Activated gamma-delta T cell (primary cell): ENCODE measurements around the gene ZNF462.
"Not testable (repeated sequence)": the region's sequence is repeated elsewhere in the genome, so short reads cannot be mapped to it uniquely, and the experiment has no call there.

Experiments used
- DNase-seq: peaks from one replicate; lab custom pipeline; 2025; lab: John Stamatoyannopoulos, UW

ZNF462 gene

DNA sequence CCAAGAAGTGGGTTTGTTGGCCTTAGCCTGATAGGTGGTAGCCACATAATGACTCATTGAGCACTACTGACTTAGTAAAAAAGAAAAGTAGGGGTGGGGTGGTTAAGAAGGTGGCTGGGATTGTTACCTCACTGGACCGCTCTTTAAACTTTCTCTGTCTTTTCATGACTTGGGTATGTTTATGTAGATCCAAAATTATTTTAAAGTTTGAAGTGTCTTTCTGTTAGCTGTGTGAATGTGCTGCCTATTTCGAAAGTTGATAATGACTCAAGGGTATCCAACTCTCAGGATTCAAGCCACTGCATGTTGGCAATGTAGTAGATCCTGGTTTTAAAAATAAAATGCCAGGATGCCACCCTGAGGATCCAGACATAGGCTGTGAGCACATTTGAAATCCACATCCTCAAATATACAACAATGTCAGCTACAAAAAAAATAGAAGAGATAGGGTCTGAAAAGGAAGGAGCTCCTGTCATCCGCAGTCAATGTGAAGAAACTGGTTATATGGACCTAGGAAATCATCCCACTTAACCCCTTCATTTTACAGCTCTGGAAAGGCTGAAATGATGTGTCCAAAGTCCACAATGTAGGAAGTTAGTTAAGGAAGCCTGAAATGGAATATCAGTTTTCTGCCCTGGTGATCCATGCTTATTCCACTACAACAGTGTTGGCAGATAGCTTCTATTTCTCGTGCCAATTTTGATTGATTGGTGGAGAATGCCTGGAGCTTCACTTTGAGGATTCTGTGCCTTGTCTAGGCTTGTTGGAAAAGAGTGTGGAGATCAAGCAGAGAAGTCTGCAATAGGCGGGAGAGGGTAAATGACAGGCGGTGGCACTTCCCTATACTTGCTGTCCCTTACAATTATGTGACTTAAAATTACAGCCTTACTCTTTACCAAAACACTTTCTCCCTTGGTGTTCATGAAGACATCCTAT, 23.4 kb downstream of the ZNF462 start:
- DNase-seq, result no peak

DNA sequence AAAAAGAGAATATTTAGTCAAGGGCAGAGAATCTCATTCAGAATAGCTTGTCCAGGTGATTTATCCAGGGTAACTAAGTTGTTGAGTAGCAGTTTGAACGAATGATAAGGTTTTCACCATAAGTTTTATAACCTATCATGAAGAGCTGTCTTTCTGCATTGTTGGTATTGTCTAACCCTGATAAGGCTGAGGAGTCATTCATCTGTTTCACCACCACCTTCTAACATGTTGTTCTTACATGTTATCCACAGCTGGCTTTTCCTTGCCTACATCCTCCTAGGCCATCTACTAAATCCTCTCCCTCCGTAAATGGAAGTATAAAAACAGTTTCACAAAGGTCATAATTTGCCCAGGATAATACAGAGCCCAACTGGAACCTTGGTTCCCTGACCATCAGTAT, 24.1 kb downstream of the ZNF462 start:
- DNase-seq, result no peak

DNA sequence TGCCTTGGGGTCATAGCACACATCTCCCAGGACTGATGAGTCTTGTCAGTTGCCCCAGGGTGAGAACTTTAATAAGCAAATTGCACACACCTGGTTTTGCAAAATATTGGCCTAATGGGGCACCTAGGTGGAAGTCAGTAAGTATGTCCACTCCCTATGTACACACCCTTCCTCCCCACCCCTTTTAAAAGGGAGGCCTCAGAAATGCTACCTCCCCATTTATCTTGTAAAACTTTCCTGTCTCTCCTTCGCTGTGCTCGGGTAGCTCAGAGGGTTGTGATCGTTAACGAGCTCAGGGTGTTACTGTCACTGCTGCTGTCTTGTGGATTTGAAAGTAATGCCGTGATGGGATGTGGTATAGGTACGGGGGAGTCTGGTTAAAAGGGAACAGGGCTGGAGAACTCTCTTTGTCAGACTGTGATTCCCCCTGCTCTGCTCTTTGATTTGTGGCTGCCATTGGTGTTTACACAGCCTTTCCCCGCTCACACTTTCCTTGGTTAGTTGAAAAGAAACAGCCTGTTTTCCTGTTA, 26.2 kb downstream of the ZNF462 start:
- no peak for DNase-seq

DNA sequence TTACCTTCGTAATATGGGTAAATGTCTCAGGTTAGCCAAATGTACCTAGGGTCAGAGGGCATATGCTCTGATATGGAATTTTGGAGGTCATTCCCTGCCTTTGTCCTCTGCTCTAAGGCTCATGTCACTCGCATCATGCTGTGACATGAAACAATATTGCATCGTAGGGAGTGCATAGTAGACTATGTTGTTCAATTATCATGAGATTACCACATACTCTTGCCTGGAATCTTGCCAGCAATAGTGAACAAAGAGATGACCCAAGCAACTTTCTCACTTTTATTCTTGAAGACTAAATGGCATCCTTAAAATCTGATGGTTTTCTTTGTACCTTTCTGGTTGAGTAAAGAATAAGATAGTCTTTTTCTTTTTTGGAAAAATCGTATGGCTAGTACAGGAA, 27.6 kb downstream of the ZNF462 start:
- no peak for DNase-seq

DNA sequence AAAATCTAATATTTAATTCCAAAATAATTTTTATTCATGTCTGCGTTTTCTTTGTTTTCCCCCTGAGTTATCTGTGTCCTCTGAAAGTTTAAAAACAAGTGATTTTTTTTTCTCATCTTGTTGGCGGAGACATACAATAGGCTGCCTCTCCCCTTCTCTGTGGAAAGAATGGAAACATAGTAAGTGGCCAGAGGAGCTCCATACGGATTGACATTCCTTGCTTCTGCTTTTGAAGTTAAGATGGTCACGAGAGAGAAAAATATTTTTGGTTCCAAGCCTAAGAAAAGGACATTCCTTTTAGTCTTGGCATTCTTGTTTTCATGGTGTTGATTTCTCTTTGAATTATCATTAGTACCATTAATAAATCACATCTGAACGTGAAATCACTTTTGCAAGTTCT, 28.3 kb downstream of the ZNF462 start:
- no peak for DNase-seq

- no peak for DNase-seq
Observed at GRCh38 chr9:106892632-106893031, 29.7 kb downstream of the ZNF462 start.

DNA sequence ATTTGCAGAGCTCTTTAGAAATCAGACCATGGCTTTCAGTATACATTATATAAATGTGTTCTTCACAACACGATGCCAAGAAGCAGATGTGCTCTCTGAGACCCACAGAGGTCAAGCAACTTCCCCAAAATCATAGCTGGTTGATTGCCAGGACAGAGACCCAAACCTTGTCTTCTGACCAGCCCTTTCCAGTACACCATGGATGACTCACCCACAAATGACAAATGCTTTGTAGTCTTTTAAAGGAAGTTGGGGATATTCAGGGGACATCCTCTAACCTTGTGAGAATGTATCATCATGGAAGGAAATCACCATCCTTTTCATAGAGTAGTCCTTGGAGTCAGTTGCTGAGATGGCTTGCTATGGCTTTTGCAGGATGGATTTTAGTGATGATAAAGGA, 30.1 kb downstream of the ZNF462 start:
- DNase-seq, result no peak

DNA sequence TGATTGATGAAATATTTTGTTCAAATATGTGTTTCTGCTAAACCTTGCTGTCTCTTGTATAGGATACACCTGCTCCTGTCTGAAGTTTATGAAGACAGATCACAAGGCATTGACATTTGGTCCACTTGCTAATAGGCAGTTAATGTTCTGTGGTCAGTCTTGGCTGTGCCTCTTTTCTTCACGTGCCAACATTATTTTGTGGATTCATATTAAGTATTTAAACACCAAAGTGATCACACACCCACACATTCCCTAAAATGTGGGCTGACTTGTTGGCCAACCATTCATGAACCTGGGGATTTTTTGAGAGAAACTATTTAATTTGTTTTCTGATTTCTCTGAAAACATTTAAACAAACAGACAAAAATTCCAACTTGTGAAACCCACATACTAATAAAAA, 33.7 kb downstream of the ZNF462 start:
- no peak for DNase-seq

- DNase-seq, result no peak
Observed at GRCh38 chr9:106897236-106897635, 34.3 kb downstream of the ZNF462 start.

- DNase-seq, result no peak
Observed at GRCh38 chr9:106897751-106898150, 34.8 kb downstream of the ZNF462 start.

- not testable (repeated sequence) for DNase-seq
Observed at GRCh38 chr9:106900523-106900922, 37.6 kb downstream of the ZNF462 start.

DNA sequence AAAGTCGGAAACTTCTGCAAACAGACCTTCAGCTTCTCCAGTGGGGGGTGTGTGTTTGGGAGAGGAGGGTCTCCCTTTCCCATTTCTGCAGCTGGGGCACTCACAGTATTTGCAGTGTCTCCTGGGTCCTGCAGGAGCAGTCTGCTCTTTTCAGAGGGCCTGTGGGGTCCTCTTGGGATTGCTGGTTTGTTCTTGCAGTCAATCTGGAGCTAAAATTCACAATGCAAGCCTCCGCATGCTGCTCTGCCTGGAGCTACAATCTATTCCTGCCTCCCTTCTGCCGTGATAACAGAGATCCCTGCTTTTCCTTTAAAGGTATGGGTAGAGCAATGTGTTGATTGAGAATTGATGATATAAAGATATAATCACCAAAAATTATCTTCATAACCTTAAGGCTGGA, 43.2 kb downstream of the ZNF462 start:
- no peak for DNase-seq

DNA sequence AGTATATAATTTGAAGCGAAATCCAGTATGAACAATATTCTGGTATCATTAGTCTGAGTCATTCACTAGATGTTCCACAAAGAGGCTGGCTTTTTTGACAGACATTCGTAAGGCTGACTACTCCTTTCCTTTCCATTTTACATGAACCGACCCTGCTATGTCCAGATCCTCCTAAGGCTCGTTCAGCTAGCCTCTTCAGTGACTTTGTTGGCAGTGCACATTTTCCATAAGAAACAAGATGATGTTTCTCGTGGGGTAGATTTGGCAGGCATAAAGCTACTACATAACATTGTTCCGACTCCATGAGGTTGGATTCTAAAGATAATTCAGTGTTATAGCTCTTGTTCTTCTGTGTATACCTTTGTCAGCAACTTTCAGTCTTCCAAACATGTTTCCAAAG, 49.0 kb downstream of the ZNF462 start:
- no peak for DNase-seq

GRCh38 chr9:106913276-106913675, 50.3 kb downstream of the ZNF462 start:
- DNase-seq, result no peak

- no peak for DNase-seq
Observed at GRCh38 chr9:106915851-106916250, 52.9 kb downstream of the ZNF462 start.

GRCh38 chr9:106916466-106917235, 53.7 kb downstream of the ZNF462 start:
- DNase-seq, result no peak

DNA sequence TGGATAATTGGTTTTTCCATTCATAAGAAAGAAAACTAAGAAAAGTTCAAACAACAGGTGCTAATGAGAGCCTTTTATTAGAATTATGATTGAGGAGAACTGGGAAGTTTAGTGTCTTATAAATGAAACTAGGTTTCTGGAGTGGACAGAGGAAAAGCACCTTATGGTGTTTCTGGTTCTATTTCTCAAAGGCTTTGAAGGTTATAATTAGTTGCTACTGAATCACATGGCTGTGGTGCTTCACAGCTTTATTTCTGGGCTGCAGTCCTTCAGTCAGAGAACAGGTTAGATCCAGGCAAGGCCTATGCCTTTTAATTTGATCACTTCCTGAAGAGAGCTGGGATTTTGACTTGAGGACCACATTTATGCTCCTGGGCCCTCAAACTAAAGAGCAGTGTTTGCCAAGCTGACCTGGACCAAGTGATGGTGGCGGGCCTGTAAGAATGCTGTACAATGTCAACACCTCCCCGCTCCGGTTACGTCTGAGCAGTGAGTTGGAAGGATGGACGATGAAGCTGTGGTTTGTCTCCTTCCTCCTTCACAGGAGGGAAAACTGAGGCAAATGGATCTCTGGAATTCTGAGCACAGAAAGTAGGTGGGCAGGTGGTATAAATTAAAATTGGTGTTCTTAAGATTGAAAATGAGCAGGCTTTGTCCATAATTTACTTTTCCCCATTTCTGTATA, 56.0 kb downstream of the ZNF462 start:
- no peak for DNase-seq

DNA sequence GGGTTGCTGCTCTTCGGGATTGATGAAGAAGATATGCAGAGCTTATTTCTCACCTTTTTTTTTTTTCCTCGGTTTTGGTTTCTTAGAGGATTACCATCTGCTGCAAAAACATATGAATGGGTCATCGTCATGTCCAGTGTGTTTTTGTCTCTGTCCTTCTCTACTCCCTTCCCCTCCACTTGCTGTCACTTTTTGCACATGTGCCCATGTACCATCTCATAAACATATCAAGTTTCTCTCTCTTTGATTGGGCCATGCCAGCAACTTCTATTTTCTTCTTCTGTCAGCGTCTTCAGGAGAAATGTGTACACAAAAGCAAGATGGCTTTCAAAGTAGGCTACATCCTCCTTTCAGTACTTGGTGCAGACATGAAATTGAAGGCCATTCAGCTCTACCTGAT, 57.1 kb downstream of the ZNF462 start:
- no peak for DNase-seq

- DNase-seq, result no peak
Observed at GRCh38 chr9:106920701-106921283, 57.8 kb downstream of the ZNF462 start.

DNA sequence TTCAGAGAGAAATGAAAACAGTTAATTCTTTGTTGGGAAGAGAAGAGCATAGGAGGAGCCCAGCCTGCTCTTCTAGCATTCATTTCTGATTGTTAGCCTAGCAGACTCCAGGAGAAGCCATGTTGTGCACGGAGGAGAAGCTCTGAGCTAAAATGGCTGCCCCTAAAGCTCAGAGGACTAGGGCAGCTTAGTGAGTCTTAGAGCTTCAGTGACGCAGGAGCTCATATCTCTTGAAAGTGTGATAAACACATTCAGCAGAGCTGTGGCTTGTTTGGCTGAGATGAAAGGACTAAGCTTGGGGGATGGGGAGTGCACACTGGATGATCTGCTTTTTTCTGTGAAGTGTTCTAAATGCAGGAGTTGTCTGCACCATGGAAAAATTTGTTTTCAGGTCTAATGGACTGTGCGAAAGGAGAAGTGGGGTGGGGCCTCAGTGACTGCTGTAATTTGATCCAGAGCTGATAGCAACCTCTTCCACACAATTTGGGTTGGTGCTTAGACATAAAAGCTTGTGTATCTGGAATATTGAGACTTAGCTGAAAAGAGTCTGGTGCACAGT, 58.5 kb downstream of the ZNF462 start:
- no peak for DNase-seq

DNA sequence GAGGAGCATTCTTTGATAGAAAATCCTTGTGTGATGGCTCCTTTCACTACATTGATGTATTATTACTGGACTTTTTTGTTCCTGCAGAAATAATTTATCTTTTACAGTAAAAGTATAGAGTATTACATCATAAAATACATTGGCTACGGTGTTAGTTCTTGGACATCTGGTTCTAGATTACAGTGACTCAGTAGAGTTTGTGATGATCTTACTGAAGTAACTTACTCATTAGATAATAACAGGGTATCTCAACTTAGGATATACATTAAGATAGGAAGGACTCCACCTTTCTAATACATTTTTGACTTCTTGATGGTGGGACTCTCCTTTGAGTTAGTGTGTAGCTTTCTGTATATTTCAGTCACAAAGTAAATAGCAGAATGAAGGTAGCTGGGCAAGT, 59.1 kb downstream of the ZNF462 start:
- no peak for DNase-seq

GRCh38 chr9:106925392-106925791, 62.4 kb downstream of the ZNF462 start:
- DNase-seq, result no peak
